Stimulated activated CD4-positive, alpha-beta T cell treated with anti-CD3 and anti-CD28 coated beads, Interleukin-15, amount 100 ng/mL, for 24 hours (primary cell): ENCODE measurements around the gene CDC25B.

Experiments used
- DNase-seq: peaks from one replicate; pipeline ENCODE4 v3.0.0-alpha.2; 2020

CDC25B gene

DNA sequence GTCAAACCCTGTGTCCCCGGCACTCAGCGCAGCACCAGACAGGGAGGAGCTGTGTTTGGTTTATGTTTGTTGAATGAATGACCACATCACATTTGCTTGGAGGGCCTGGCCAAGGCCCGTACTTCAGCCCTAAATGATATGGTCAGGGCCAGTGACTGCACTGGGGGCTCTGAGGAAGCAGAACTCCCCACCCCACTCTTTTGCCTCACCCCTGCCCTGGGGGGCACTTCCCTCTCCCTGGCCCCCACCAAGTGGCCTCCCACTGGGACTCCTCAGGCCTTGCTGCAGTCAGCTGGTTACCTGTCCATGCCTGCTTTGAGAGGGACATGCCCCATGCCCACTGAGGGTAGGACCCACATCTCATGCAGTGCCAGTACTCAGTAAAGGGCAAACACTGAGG, 31.5 kb upstream of the CDC25B start:
- DNase-seq, result no peak

- no peak for DNase-seq
Observed at GRCh38 chr20:3765171-3765882, 30.8 kb upstream of the CDC25B start.

- no peak for DNase-seq
Observed at GRCh38 chr20:3766422-3767109, 29.5 kb upstream of the CDC25B start.

DNA sequence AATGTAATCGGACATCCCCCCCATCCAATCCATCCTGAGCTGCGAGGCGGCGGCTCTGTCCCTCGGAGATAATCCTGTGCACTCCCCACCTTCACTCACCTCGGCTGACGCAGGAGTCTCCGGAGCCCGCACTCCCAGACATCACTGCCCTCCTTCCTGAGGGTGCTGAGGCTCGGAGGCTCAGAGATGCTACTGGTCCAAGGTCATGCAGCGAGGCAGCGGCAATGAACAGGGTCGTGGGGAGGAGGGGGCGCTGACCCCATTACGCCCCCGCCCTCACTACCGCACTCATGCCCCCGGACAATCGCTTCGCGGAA, 29.0 kb upstream of the CDC25B start:
- peak; percentile 36 for DNase-seq

DNA sequence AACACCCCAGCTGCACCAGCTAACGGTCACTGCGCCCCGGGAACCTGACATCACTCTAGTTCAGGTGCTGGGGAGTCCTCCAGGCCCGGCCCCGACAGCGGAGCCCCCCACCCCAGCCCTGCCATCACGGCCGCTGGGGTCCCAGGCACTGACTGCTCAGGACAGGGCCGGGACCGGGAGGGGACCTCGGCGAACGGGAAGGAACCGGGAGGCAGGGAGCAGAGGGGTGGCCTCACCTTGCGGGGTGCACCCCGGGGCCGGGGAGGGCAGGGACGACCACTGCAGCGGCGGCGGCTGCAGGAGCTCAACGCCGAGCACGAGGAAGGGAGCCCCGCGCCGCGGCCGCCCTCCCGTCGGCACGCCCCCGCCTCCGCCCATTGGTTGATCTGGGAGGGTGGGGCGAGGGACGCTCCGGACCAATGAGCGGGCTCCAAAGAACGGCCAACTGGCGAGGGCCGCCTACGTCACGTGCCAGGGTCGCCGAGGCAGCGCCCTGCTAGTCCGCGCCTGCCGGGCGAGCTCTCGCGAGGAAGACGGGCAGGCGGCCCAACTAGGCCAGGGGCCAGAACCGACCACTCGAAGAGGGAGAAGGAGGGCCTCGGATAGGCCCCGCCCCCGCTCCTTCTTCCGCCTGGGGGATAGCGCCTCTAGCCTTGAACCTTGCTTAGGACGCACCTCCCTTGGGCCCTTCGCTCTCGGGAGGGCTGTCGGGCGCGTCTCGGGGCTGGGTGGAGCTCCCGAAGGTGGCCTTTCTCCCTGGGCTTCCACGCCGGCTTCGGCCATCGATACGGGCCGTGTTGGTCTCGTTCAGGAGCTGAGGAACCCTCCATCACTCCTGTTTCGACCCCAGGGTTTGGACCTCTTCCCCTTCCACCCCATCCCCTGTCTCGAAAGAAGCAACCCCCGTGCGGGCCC, 28.4 kb upstream of the CDC25B start, which contains the start of gene ADISSP:
TSS of gene ADISSP (minus strand) at position 327 of the 915 bp plus-strand sequence. CDS start 7,653 bp downstream, outside the sequence.
- DNase-seq, result peak; percentile 99

- peak; percentile 86 for DNase-seq
Observed at GRCh38 chr20:3768342-3769130, 27.6 kb upstream of the CDC25B start.

DNA sequence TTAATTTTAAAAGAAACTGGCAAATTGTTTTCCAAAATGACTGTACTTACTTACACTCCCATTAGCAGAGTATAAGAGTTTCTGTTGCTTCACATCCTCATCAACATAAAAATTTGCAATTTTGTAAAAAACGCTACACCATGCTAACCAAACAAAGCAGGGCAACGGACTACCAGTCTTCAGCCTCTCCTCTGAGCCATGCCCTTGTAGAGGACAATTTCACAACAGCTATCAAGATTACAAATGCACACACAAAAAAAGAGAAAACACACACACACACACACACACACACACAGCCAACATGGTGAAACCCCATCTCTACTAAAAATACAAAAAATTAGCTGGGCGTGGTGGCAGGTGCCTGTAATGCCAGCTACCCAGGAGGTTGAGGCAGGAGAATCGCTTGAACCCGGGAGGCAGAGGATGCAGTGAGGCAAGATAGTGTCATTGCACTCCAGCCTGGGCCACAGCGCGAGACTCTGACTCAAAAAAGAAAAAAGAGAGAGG, 24.5 kb upstream of the CDC25B start:
- DNase-seq, result no peak

DNA sequence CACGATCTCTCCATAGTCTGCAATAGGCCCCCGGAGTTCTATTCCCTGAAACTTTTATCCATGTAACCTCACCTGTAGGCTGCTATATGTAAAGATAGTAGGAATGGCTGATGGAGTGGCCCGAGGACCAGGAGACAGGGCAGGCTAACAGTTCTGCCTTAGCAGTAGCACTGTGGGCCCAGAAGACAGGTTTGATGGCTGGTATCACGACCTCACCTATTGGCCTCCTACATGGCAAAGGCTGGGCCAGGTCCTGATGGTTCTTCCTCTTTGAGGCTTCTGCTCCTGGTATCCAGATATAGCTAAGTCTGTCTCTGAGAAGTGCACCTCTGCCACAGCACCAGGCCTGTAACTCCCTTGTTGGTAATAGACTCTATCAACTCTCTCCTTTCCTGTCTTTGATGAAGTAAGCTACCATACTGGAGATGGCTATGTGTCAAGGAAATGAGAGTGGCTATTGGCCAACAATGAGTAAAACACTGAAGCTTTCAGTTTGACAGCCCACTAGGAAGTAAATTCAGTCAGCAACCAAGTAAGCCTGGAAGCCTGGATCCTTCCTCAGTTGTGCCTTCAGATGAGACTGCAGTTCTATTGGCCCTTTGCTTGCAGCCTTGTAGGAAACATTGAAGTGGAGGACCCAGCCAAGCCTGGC, 20.5 kb upstream of the CDC25B start:
- DNase-seq, result no peak

DNA sequence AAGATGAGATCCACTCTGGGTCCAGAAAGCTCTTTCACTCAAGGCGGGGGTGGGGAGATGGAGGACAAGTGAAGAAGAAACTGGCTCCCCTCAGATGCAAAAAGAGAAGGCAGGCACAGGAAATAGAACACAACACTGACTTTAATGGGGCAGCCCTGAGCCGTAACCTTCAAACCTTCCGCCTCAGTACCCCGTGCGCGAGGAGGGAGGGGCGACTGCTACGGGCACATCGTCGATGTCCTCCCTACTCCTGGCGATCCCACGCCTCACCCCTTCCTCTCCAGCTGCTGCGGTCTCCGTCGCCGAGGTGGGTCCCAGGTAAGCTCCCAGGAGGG, 18.8 kb upstream of the CDC25B start:
- DNase-seq, result peak; percentile 47

GRCh38 chr20:3777716-3778629, 18.1 kb upstream of the CDC25B start:
- peak; percentile 77 for DNase-seq

- DNase-seq, result no peak
Observed at GRCh38 chr20:3778976-3779375, 17.1 kb upstream of the CDC25B start.

GRCh38 chr20:3781153-3781910, 14.8 kb upstream of the CDC25B start, which contains the start of gene SPEF1:
Gene SPEF1 (minus strand): TSS chr20:3781448. CDS start chr20:3781287, 161 bp downstream.
- DNase-seq, result peak; percentile 64

DNA sequence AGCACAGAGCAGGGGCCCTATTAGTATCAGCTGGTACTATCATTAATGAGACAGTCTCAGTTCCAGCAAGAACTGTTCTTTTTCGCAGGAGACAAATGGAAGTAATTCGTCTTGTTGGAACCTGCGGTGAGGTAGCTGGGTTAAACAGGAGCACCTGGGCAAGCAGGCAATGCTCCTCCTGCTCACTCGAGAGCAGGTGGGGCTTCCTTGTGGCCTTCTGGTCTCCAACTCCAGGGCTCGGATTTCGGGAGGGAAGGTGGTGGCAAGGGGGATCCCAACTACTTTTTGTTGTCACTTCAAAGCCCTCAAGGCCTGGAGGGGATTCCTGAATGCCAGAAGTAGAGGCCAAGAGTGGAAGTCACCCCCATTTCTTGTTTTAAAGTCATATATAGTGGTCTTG, 13.5 kb upstream of the CDC25B start:
- DNase-seq, result no peak

DNA sequence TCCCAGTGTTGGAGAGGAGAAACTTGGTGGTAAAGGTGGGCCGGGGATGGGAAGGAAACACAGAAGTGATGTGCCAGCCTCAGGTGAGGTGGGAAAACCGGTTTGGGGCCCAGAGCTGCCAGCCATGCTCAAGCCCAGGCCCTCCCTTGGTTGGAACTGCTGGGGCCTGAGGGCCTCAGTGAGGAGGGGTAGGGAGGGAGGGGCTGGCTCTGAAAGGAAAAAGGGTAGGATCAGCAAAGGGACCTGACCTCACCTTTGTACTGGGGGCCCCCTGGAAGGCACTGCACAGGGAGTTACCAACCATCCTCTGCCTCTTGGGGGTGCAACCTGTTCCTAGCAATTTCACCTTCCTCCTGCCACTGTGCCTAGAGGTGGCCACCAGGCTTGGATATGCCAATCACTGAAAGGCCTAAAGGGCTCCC, 13.0 kb upstream of the CDC25B start:
- DNase-seq, result no peak

GRCh38 chr20:3783511-3784195, 12.5 kb upstream of the CDC25B start:
- no peak for DNase-seq

DNA sequence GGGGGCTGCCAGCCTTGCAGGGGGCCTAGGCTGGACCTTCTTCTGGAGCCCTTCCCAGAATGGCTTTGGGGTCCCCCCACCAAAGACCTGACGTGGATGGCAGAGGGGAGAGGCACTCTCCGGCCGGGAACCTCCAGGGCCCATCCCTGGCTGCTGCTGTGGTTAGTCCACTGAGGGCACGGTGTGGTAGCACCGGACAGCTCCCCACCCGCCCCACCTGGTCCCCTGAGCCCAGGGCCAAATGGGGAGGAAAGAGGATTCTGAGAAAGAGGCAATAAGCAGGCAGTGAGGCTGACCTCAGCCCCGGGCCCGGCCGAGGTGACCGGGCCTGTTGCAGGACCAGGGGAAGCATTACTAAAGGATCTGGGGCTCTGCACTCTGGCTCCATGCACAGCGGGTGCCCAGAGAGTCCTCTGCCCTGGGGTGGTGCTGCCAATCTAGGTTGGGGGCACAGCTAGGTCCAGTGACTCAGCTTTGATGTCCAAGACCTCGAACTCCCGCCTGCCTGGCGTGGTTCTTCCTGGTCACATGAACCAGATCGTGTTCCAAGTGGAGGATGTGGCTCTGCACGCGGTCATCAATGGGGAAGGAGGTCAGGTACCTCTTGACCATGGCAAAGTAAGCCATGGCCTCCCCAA, 11.8 kb upstream of the CDC25B start:
- DNase-seq, result no peak

- DNase-seq, result no peak
Observed at GRCh38 chr20:3784863-3785239, 11.3 kb upstream of the CDC25B start.

- DNase-seq, result no peak
Observed at GRCh38 chr20:3785240-3786125, 10.6 kb upstream of the CDC25B start.
